A673 (cell line): Measurements from ENCODE around the gene FXYD4.

Source experiments
- CTCF ChIP-seq: fragments of 300-800, 200-600 bp; sonication (generic); conservative IDR thresholded peaks from 2 replicates; pipeline ENCODE4 v1.5.1; 2017; ENCODE audit warnings: low read depth, mild to moderate bottlenecking, antibody characterized with exemption, low read length, moderate library complexity, mixed read lengths
- EZH2 ChIP-seq: fragments of 200-600 bp; sonication (generic); IDR thresholded peaks from 2 replicates; pipeline ENCODE4 v1.6.1; 2017; ENCODE audit warnings: borderline replicate concordance, low read depth, mild to moderate bottlenecking, mixed read lengths, antibody characterized with exemption, low read length; ENCODE audit not compliant: poor library complexity, severe bottlenecking

GRCh38 chr10:43371418-43371817 is at the start of gene FXYD4:
- TF ChIP-seq EZH2 (no peak), CTCF (no peak)
